ENCODE results near the gene BBC3.
A peak's percentile ranks its signal among the peaks of the same experiment; 100 is the strongest.
"Not testable (repeated sequence)": the region's sequence is repeated elsewhere in the genome, so short reads cannot be mapped to it uniquely, and the experiment has no call there.

BBC3 gene, protein sequence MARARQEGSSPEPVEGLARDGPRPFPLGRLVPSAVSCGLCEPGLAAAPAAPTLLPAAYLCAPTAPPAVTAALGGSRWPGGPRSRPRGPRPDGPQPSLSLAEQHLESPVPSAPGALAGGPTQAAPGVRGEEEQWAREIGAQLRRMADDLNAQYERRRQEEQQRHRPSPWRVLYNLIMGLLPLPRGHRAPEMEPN

DNA sequence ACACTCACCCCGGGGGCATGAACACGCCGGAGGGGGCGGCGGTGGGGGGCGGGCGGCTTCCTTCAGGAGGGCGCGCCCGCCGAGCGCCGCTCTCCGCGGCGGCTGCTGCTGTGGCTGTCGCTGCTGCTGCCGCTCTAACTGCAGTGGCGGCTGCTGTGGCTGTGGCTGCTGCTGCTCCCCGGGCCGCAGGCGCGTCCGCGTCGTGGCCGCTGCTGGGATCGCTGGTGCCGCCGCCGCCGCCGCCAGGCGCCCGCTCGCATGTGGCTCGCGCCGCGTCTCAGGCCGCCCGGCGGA is at the start of gene BBC3:
BBC3 (minus strand) TSS at position 279 of the 294 bp plus-strand sequence. CDS start 2,768 bp downstream, outside the sequence.
- peak within 1 kb of the TSS; percentile 72 for H3K27ac Mint-ChIP-seq
- no peak for DNase-seq
- H3K36me3 Mint-ChIP-seq, result no peaks in the 10 kb centered on the region
- no peaks in the 10 kb centered on the region for H3K27me3 Mint-ChIP-seq
- H3K4me3 Mint-ChIP-seq, result peak within 1 kb of the TSS; percentile 62 to 76
- peaks cover 17 to 32% of the 10 kb centered on the region in 2 donors for H3K4me1 Mint-ChIP-seq
- no peak for ATAC-seq (replicated peaks)
- no peaks in the 10 kb centered on the region for H3K9me3 Mint-ChIP-seq

DNA sequence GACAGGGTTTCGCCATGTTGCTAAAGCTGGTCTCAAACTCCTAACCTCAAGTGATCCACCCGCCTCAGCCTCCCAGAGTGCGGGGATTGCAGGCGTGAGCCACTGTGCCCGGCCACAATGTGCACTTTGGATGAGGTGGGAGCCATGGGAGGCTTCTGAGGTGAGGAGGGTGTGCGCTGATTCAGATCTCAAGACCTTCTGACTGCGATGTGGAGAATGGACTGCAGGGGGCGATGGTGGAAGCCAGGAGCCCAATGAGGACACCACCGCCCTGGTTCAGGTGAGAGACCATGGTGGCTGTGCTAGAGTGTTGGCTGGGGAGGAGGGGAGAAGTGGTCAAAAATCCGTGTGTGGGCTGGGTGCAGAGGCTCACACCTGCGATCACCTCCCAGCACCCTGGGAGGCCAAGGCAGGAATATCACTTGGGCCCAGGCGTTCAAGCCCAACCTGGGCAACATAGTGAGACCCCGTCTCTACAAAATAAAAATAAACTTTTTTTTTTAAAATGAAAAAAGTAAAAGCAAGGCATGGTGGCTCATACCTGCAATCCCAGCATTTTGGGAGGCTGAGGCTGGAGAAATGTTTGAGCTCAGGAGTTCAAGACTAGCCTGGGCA is 49.3 kb upstream of the BBC3 start:
- H3K36me3 Mint-ChIP-seq, result peaks cover 3 to 5% of the 10 kb centered on the region in 2 donors
- no peak overlapping the region for H3K4me3 Mint-ChIP-seq
- no peaks in the 10 kb centered on the region for H3K27me3 Mint-ChIP-seq
- no peaks in the 10 kb centered on the region for H3K9me3 Mint-ChIP-seq
- DNase-seq, result no peak
- peaks cover 19 to 28% of the 10 kb centered on the region in 2 donors for H3K4me1 Mint-ChIP-seq
- ATAC-seq (replicated peaks), result peak; percentile 54 to 62
- no peak overlapping the region for H3K27ac Mint-ChIP-seq

DNA sequence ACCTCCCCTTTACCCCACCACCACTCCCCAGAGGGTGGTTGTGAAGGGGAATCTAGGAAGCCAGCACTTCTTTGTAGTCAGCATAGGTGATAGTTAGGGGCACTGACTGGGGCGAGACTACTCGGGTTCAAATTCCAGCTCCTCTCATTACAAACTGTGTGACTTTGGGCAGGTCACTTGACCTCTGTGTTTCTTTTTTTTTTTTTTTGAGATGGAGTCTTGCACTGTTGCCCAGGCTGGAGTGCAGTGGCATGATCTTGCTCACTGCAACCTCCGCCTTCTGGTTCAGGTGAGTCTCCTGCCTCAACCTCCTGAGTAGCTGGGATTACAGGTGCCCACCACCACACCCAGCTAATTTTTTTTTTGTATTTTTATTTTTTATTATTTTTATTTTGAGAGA is 45.5 kb upstream of the BBC3 start:
- not testable (repeated sequence) for DNase-seq; ATAC-seq (replicated peaks); H3K27me3 Mint-ChIP-seq; H3K27ac Mint-ChIP-seq; H3K4me3 Mint-ChIP-seq; H3K9me3 Mint-ChIP-seq
- Mint-ChIP-seq H3K36me3 (peaks cover 8 to 15% of the 10 kb centered on the region in 2 donors), H3K4me1 (peaks cover 28 to 37% of the 10 kb centered on the region in 2 donors)

DNA sequence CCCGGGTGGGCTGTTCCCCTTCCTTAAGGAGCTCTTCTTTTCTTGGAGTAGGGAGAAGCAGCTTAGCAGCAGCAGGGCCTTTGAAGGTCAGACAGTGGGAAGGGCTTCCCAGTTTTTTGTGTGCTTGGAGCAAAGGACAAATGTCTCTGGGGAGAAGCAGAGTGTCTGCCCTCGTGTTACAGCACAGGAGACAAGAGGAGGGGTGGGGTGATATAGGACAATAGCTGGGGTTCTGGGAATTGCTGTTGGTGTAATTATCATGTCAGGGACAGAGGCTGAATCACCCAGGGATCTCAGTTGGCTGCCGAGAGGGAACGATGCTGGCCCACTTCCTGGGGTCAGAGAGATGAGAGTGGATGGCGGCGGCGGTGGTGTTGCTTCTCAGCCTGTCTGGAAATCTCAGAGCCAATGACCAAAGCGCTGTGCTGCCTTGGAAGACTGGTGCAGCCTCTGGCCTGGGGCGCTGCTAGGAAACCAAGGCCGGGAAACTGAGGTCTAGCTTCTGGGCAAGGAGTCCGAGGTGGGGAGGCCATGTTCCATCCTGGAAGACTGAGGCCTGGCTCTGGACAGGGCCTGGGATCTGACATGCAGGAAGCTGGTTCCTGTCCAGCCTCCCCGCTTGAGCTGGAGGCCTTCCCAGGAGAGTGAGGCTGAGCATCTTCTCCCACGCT is 44.9 kb upstream of the BBC3 start:
- no peak for DNase-seq

DNA sequence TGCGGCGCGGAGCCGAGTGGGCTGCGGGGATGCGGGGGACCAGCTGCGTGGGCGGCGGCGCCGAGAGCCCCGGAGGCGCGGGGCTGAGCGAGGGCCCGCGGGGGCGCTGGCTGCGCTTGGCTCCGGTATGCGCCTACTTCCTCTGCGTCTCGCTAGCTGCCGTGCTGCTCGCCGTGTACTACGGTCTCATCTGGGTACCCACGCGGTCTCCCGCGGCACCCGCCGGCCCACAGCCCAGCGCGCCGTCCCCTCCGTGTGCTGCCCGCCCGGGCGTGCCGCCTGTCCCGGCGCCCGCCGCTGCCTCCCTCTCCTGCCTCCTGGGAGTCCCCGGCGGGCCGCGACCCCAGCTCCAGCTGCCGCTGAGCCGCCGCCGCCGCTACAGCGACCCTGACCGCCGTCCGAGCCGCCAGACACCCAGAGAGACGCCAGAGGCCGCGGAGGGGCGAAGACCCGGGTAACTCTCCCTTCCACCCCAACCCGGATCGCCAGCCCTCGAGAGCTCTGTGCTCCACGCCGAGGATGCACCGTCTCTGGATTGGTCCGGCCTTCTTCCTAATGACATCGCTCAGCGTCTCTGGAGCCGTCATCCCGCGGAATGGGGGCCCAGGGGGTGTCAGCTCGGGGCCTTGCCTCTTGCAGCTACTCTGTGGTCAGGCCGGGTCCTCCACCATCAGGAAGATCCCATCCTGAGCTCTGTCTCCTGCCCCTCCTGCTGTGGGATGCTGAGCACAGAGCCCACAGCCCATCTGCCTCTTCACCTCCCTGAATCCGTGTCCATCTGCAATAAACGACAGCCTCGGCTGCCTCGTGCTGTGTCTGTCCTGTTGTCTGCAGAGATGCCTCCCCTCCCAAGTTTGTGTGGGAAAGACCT is 44.1 kb upstream of the BBC3 start:
- Mint-ChIP-seq H3K27me3 (no peaks in the 10 kb centered on the region), H3K27ac (peak overlapping the region; percentile 86), H3K4me1 (peaks cover 33 to 40% of the 10 kb centered on the region in 2 donors), H3K36me3 (peaks cover 16 to 28% of the 10 kb centered on the region in 2 donors), H3K4me3 (peak overlapping the region; percentile 81 to 84), H3K9me3 (no peaks in the 10 kb centered on the region)
- no peak for DNase-seq
- ATAC-seq (replicated peaks), result peak; percentile 30 to 33

More for the DNA sequence above, 44.9 kb upstream of the BBC3 start:
- Mint-ChIP-seq H3K27me3 (no peaks in the 10 kb centered on the region), H3K27ac (peak overlapping the region; percentile 86), H3K4me3 (peak overlapping the region; percentile 81 to 84), H3K36me3 (peaks cover 12 to 20% of the 10 kb centered on the region in 2 donors), H3K9me3 (no peaks in the 10 kb centered on the region), H3K4me1 (peaks cover 31 to 40% of the 10 kb centered on the region in 2 donors)
- no peak for ATAC-seq (replicated peaks)

DNA sequence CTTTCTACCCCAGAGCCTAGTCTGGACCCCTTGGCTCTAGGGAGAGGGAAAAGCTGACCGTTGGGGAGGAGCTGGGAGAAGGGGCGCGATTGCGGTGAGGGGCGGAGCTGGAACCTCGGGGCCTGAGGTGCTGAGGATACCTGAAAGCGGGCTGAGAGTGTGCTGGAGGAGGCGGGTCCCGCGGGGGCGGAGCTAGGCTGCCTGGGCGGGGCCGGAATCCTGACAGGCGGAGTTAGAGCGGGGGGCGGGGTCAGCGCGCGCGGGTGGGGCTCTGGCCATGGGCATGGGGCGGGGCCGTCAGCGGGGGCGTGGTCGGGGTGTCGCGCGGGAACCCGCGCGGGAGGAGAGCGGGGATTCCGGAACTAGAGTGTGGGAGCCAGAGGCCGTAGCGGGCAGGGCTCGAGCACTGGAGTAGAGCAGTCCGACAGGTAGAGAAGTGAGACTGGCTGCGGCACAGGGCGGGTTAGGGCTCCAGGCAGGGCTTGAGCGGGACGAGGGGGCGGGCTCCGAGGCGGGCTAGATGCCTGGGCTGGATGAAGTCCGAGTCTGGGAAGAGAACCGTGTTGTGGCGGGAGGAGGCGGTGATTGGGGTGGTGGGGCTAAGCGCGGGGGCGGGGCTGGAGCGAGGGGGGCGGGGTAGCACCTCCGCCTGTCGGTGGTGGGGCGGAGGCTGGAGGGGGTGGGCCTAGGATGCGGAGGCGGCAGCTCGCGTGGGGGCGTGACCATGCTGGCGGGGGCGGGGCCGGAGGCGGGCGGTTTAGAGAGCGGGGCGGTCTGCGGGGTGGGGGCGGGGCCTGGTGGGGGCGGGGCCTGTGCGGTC is 43.3 kb upstream of the BBC3 start, which contains the start of gene INAFM1:
INAFM1 (plus strand) TSS at position 815 of the 820 bp plus-strand sequence. CDS start 35 bp downstream, outside the sequence.
- Mint-ChIP-seq H3K36me3 (peaks cover 16 to 37% of the 10 kb centered on the region in 2 donors), H3K27ac (peak within 1 kb of the TSS; percentile 94), H3K4me3 (peak within 1 kb of the TSS; percentile 84 to 88), H3K9me3 (no peaks in the 10 kb centered on the region), H3K4me1 (peaks cover 29 to 40% of the 10 kb centered on the region in 2 donors), H3K27me3 (no peaks in the 10 kb centered on the region)
- peak; percentile 82 to 84 for ATAC-seq (replicated peaks)
- peak; percentile 97 for DNase-seq

DNA sequence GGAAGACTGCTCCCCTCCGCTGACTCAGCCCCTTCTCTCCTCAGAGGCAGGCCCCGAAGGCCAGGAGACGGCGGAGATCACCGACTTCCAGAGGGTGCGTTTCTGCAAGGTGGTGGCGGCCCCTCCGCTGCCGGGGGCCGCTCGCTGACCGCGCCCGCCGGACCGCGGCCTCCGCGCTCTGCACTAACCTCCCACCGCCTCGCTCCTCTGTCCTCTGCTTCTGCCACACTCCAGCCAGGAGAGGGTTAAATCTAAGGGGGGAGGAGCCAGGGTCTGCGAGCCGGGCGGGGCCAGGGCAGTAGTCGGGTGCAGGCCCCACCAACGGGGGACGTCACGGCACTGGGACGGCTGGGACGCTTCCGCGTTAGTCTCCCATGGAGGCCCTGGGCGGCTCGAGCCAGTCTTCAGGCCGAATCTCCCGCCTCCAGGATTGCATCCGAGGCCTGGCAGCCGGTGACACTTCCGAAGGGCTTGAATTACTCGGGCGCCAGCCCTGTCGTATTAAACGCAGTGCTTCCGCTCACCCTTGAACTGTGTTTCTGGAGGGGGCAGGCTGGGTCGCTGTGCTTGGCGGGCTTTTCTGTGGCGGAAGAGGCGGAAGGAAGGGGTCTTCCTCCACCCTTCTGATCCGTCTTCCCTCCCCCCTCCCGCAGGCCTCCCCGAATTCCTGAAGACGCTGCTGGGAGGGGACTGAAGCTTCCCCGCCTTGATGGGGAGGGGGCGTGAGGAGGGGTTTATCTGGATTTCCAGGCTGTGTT is 42.5 kb upstream of the BBC3 start:
- H3K4me3 Mint-ChIP-seq, result peak overlapping the region; percentile 84 to 88
- ATAC-seq (replicated peaks) (peak; percentile 78 to 80), DNase-seq (peak; percentile 91)
- H3K4me1 Mint-ChIP-seq, result peaks cover 29 to 40% of the 10 kb centered on the region in 2 donors
- H3K9me3 Mint-ChIP-seq, result no peaks in the 10 kb centered on the region
- no peaks in the 10 kb centered on the region for H3K27me3 Mint-ChIP-seq
- peaks cover 16 to 42% of the 10 kb centered on the region in 2 donors for H3K36me3 Mint-ChIP-seq
- peak overlapping the region; percentile 94 for H3K27ac Mint-ChIP-seq

DNA sequence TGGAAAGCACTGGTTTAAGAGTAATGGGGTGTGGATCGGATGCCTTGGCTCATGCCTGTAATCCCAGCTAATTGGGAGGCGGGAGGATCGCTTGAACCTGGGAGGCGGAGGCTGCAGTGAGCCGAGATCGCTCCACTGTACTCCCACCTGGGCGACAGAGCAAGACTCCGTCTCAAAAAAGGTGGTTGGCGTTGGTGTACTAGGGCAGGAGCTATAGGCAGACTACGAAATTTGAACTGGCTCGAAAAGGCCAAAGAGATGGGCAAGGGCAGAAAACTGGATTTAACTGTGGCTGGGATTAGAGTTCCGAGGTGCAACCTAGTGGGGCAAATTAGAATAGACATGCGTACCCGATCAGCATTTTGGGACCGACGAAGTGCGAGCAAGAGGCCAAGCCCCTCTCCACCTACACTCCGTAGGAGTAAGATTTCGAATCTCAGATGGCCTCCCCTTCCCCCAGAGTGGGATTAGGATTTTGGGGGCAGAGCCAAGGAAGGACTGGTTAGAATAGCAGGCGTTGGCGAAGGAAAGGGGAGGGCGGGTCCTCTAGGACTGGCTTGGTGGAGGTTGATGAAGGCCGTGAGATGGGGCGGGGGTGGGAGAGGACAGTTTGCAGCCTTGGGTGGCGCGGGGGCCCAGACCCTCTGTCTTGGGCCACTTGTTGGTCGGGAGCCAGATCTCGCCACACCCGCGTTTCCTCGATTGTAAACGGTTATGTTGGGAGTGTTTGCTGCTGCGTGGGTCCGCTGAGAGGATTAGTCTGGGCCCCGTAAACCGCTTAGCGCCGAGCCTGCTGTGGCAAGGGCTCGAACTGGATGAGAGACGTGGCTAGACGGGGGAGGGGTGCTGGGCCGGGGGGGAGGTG is 41.7 kb upstream of the BBC3 start:
- Mint-ChIP-seq H3K36me3 (peaks cover 16 to 42% of the 10 kb centered on the region in 2 donors), H3K4me1 (peaks cover 25 to 36% of the 10 kb centered on the region in 2 donors), H3K9me3 (no peaks in the 10 kb centered on the region), H3K27me3 (no peaks in the 10 kb centered on the region), H3K4me3 (peak overlapping the region; percentile 84 to 88), H3K27ac (peak overlapping the region; percentile 89)
- ATAC-seq (replicated peaks), result no peak
- no peak for DNase-seq

DNA sequence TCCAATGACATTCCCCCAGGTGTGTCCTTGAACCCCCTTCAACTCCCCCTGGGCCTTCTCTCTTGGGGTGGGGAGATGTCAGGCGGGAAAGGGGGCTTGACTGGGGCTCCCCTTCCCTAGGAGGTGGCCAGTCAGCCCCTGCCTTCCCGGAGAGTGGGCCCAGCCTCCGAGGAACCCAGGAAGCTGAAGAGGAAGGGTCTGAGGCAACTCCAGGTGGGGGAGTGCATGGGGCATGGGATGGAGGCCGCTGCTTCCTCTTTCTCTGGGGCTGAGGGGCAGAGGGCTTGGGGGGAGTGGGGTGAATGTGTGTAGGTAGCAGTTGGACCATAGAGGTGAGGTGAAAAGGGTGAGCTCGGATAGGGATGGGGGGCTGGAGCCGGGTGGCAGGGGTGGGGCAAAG is 41.0 kb upstream of the BBC3 start:
- no peak overlapping the region for H3K27ac Mint-ChIP-seq
- ATAC-seq (replicated peaks), result no peak
- H3K27me3 Mint-ChIP-seq, result no peaks in the 10 kb centered on the region
- peaks cover 25 to 34% of the 10 kb centered on the region in 2 donors for H3K4me1 Mint-ChIP-seq
- no peak for DNase-seq
- H3K36me3 Mint-ChIP-seq, result peaks cover 20 to 47% of the 10 kb centered on the region in 2 donors
- no peaks in the 10 kb centered on the region for H3K9me3 Mint-ChIP-seq
- peak overlapping the region; percentile 84 to 88 for H3K4me3 Mint-ChIP-seq

DNA sequence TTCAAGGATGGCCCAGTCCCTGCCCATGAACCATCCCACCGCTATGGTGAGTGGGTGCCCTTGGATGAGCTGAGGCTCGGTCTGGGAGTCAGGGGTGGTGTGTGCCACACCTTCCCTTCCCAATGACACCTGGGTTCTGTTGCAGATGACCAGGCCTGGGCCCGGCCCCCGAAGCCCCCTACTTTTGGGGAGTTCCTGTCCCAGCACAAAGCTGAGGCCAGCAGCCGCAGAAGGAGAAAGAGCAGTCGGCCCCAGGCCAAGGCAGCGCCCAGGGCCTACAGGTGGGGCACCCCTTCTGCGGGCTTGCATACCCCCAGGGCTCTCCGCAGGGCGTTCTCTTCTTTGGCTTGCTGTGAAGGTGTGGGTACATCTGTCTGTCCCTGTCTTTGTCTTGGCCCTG is 39.4 kb upstream of the BBC3 start:
- no peaks in the 10 kb centered on the region for H3K9me3 Mint-ChIP-seq
- H3K4me3 Mint-ChIP-seq, result no peak overlapping the region
- DNase-seq, result no peak
- H3K27me3 Mint-ChIP-seq, result no peaks in the 10 kb centered on the region
- no peak for ATAC-seq (replicated peaks)
- peaks cover 30 to 53% of the 10 kb centered on the region in 2 donors for H3K36me3 Mint-ChIP-seq
- peaks cover 19 to 25% of the 10 kb centered on the region in 2 donors for H3K4me1 Mint-ChIP-seq
- no peak overlapping the region for H3K27ac Mint-ChIP-seq

DNA sequence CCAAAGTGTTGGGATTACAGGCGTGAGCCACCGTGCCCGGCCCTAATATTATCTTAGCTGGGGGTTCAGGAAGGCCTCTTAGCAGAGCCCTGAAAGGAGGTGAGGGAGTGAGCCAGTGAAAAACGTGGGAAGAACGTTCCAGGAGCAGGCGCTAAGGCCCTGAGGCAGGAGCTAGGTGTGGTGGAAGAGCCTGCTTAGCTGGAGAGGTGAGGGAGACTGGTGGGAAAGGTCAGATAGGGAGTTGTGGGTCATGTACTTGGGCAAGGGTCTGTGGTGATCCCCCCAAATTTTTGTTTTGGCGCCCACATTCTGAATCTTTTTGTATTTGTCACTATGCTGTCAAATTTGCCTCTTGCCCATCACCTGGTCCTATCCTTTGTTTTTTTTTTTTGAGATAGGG is 38.6 kb upstream of the BBC3 start:
- H3K4me3 Mint-ChIP-seq, result no peak overlapping the region
- peaks cover 34 to 56% of the 10 kb centered on the region in 2 donors for H3K36me3 Mint-ChIP-seq
- no peaks in the 10 kb centered on the region for H3K27me3 Mint-ChIP-seq
- peaks cover 17 to 20% of the 10 kb centered on the region in 2 donors for H3K4me1 Mint-ChIP-seq
- DNase-seq (no peak), ATAC-seq (replicated peaks) (no peak)
- peak overlapping the region; percentile 59 for H3K27ac Mint-ChIP-seq
- no peaks in the 10 kb centered on the region for H3K9me3 Mint-ChIP-seq

DNA sequence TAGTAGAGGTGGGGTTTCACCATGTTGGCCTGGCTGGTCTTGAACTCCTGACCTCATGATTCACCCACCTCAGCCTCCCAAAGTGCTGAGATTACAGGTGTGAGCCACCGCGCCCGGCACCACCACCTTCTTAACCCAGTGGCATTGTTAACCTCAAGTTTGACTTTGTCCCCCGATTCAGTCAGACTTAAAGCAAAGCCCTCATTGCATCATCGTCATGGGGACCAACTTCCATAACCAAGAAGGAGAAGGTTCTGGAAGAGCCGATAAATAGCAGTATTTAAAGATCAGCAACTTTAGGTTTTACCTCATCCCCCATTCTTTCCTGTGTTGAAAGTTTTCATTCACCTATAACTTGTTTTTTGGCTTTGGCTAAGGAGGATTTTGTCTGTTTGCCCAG is 37.0 kb upstream of the BBC3 start:
- no peak overlapping the region for H3K4me3 Mint-ChIP-seq
- DNase-seq, result no peak
- peaks cover 18 to 19% of the 10 kb centered on the region in 2 donors for H3K4me1 Mint-ChIP-seq
- H3K27me3 Mint-ChIP-seq, result no peaks in the 10 kb centered on the region
- H3K27ac Mint-ChIP-seq, result peak overlapping the region; percentile 20
- no peaks in the 10 kb centered on the region for H3K9me3 Mint-ChIP-seq
- ATAC-seq (replicated peaks), result no peak
- peaks cover 41 to 63% of the 10 kb centered on the region in 2 donors for H3K36me3 Mint-ChIP-seq
